ENCODE measurements around the gene APLF. TPM values are rescaled to one million over a fixed set of nuclear protein-coding genes. Genes with fewer than 3 reads are reported as not detected.

Gene APLF
- total and polyA plus RNA-seq, 2 experiments from 2014 or later = 3.0 to 3.7 TPM

DNA sequence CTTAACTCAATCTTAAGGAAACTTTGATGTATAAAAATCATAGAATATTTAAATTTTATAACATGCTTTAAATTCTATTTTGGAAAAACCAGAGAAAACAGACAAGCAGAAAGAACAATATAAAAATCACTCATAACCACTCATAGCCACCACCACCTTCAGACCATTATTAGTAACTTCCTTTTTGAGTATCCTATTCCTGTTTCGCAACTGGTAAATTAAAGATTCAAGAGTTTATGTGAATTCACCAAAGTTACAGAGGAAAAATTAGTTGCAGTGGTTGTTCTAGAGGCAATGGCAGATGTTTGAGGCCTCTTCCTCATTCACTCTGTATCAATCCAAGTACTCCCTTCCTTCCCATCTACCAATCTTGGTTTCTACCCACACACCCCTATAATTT is 126.7 kb downstream of the APLF start:
- Histone ChIP-seq H3F3A (replicated peaks; ENCODE audit: low read depth) (no peaks in the 10 kb centered on the region), H2AFZ (no peak overlapping the region), H3K4me3 (no peak overlapping the region), H3K4me2 (no peak overlapping the region), H3K4me1 (ENCODE audit: insufficient read depth) (no peaks in the 10 kb centered on the region), H3K27ac (ENCODE audit: low read depth) (no peak overlapping the region), H3K36me3 (ENCODE audit: insufficient read depth) (no peaks in the 10 kb centered on the region), H3K27me3 (ENCODE audit: insufficient read depth) (no peaks in the 10 kb centered on the region), H4K20me1 (replicated peaks; ENCODE audit: insufficient read depth) (no peaks in the 10 kb centered on the region), H3K9me2 (ENCODE audit: insufficient read depth) (no peaks in the 10 kb centered on the region), H3K79me2 (replicated peaks; ENCODE audit: insufficient read depth) (no peaks in the 10 kb centered on the region)
- Mint-ChIP-seq H3K4me3 (no peak overlapping the region), H3K4me1 (no peaks in the 10 kb centered on the region), H3K9me3 (peaks cover under 1% of the 10 kb centered on the region; the same call in 1 of the 3 replicates), H3K36me3 (ENCODE audit: low read depth) (0 out of 3 replicates have a peak, but pooled peaks cover 2% of the 10 kb centered on the region), H3K27me3 (ENCODE audit: insufficient read depth, low read depth, poor library complexity) (no peaks in the 10 kb centered on the region), H3K27ac (no peak overlapping the region)
- no peak for ATAC-seq
- no peak for DNase-seq (ENCODE audit: low spot score)
- TF ChIP-seq CREB1 (CRISPR knock-in tag; IDR thresholded peaks at IDR 0.05; ENCODE audit: low read depth) = no peak
- no peak for TF ChIP-seq EZH2 (IDR thresholded peaks at IDR 0.05; ENCODE audit: low read depth, unreplicated experiment)
- no peak for TF ChIP-seq EZH2phosphoT487 (IDR thresholded peaks at IDR 0.05; ENCODE audit: unreplicated experiment)
- TF ChIP-seq, protein P1, sequence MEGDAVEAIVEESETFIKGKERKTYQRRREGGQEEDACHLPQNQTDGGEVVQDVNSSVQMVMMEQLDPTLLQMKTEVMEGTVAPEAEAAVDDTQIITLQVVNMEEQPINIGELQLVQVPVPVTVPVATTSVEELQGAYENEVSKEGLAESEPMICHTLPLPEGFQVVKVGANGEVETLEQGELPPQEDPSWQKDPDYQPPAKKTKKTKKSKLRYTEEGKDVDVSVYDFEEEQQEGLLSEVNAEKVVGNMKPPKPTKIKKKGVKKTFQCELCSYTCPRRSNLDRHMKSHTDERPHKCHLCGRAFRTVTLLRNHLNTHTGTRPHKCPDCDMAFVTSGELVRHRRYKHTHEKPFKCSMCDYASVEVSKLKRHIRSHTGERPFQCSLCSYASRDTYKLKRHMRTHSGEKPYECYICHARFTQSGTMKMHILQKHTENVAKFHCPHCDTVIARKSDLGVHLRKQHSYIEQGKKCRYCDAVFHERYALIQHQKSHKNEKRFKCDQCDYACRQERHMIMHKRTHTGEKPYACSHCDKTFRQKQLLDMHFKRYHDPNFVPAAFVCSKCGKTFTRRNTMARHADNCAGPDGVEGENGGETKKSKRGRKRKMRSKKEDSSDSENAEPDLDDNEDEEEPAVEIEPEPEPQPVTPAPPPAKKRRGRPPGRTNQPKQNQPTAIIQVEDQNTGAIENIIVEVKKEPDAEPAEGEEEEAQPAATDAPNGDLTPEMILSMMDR (conservative IDR thresholded peaks at IDR 0.05; ENCODE audit: low read depth in 2 of 2) = no peak
- TF ChIP-seq STAT1 (IDR thresholded peaks at IDR 0.05; ENCODE audit: unreplicated experiment) = no peak
- TF ChIP-seq ZNF114 (CRISPR knock-in tag; IDR thresholded peaks at IDR 0.05) = no peak
- TF ChIP-seq POLR2AphosphoS5 (IDR thresholded peaks at IDR 0.05; ENCODE audit: low read depth) = no peak
- TF ChIP-seq, protein P2, sequence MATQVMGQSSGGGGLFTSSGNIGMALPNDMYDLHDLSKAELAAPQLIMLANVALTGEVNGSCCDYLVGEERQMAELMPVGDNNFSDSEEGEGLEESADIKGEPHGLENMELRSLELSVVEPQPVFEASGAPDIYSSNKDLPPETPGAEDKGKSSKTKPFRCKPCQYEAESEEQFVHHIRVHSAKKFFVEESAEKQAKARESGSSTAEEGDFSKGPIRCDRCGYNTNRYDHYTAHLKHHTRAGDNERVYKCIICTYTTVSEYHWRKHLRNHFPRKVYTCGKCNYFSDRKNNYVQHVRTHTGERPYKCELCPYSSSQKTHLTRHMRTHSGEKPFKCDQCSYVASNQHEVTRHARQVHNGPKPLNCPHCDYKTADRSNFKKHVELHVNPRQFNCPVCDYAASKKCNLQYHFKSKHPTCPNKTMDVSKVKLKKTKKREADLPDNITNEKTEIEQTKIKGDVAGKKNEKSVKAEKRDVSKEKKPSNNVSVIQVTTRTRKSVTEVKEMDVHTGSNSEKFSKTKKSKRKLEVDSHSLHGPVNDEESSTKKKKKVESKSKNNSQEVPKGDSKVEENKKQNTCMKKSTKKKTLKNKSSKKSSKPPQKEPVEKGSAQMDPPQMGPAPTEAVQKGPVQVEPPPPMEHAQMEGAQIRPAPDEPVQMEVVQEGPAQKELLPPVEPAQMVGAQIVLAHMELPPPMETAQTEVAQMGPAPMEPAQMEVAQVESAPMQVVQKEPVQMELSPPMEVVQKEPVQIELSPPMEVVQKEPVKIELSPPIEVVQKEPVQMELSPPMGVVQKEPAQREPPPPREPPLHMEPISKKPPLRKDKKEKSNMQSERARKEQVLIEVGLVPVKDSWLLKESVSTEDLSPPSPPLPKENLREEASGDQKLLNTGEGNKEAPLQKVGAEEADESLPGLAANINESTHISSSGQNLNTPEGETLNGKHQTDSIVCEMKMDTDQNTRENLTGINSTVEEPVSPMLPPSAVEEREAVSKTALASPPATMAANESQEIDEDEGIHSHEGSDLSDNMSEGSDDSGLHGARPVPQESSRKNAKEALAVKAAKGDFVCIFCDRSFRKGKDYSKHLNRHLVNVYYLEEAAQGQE (IDR thresholded peaks at IDR 0.05; ENCODE audit: unreplicated experiment) = no peak
- TF ChIP-seq JUNB (IDR thresholded peaks at IDR 0.05; ENCODE audit: unreplicated experiment) = no peak
- TF ChIP-seq, protein P3, sequence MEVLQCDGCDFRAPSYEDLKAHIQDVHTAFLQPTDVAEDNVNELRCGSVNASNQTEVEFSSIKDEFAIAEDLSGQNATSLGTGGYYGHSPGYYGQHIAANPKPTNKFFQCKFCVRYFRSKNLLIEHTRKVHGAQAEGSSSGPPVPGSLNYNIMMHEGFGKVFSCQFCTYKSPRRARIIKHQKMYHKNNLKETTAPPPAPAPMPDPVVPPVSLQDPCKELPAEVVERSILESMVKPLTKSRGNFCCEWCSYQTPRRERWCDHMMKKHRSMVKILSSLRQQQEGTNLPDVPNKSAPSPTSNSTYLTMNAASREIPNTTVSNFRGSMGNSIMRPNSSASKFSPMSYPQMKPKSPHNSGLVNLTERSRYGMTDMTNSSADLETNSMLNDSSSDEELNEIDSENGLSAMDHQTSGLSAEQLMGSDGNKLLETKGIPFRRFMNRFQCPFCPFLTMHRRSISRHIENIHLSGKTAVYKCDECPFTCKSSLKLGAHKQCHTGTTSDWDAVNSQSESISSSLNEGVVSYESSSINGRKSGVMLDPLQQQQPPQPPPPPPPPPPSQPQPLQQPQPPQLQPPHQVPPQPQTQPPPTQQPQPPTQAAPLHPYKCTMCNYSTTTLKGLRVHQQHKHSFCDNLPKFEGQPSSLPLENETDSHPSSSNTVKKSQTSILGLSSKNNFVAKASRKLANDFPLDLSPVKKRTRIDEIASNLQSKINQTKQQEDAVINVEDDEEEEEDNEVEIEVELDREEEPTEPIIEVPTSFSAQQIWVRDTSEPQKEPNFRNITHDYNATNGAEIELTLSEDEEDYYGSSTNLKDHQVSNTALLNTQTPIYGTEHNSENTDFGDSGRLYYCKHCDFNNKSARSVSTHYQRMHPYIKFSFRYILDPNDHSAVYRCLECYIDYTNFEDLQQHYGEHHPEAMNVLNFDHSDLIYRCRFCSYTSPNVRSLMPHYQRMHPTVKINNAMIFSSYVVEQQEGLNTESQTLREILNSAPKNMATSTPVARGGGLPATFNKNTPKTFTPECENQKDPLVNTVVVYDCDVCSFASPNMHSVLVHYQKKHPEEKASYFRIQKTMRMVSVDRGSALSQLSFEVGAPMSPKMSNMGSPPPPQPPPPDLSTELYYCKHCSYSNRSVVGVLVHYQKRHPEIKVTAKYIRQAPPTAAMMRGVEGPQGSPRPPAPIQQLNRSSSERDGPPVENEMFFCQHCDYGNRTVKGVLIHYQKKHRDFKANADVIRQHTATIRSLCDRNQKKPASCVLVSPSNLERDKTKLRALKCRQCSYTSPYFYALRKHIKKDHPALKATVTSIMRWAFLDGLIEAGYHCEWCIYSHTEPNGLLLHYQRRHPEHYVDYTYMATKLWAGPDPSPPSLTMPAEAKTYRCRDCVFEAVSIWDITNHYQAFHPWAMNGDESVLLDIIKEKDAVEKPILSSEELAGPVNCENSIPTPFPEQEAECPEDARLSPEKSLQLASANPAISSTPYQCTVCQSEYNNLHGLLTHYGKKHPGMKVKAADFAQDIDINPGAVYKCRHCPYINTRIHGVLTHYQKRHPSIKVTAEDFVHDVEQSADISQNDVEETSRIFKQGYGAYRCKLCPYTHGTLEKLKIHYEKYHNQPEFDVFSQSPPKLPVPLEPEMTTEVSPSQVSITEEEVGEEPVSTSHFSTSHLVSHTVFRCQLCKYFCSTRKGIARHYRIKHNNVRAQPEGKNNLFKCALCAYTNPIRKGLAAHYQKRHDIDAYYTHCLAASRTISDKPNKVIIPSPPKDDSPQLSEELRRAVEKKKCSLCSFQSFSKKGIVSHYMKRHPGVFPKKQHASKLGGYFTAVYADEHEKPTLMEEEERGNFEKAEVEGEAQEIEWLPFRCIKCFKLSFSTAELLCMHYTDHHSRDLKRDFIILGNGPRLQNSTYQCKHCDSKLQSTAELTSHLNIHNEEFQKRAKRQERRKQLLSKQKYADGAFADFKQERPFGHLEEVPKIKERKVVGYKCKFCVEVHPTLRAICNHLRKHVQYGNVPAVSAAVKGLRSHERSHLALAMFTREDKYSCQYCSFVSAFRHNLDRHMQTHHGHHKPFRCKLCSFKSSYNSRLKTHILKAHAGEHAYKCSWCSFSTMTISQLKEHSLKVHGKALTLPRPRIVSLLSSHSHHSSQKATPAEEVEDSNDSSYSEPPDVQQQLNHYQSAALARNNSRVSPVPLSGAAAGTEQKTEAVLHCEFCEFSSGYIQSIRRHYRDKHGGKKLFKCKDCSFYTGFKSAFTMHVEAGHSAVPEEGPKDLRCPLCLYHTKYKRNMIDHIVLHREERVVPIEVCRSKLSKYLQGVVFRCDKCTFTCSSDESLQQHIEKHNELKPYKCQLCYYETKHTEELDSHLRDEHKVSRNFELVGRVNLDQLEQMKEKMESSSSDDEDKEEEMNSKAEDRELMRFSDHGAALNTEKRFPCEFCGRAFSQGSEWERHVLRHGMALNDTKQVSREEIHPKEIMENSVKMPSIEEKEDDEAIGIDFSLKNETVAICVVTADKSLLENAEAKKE (CRISPR knock-in tag; IDR thresholded peaks at IDR 0.05) = no peak
- TF ChIP-seq ZNF331 (CRISPR knock-in tag; IDR thresholded peaks at IDR 0.05; ENCODE audit: low read depth) = no peak
- TF ChIP-seq NANOG (IDR thresholded peaks at IDR 0.05; ENCODE audit: borderline replicate concordance) = no peak
- no peak for TF ChIP-seq ETS1 (IDR thresholded peaks at IDR 0.05)
